Thyroid gland (tissue), 4 donors: ENCODE data around the gene ZNF467.

Source experiments
- POLR2A ChIP-seq, 2 donors: fragments of 450-650 bp; IDR thresholded peaks; one replicate each; pipeline ENCODE4 v1.6.1; 2017; ENCODE audit warnings: antibody characterized with exemption in 2 of 2, mild to moderate bottlenecking in 2 of 2, moderate library complexity in 1 of 2
- TF ChIP-seq, protein P1 (sequence below), 6 experiments: fragments of 200-600 bp in 3 of 6; fragments of 450-650 bp in 3 of 6; sonication (generic) in 3 of 6; IDR thresholded peaks; one replicate each; pipeline ENCODE4 v1.5.1; 2016 to 2019; ENCODE audit warnings: antibody characterized with exemption in 6 of 6, mild to moderate bottlenecking in 2 of 6, inconsistent platforms in 1 of 6, moderate library complexity in 1 of 6

DNA sequence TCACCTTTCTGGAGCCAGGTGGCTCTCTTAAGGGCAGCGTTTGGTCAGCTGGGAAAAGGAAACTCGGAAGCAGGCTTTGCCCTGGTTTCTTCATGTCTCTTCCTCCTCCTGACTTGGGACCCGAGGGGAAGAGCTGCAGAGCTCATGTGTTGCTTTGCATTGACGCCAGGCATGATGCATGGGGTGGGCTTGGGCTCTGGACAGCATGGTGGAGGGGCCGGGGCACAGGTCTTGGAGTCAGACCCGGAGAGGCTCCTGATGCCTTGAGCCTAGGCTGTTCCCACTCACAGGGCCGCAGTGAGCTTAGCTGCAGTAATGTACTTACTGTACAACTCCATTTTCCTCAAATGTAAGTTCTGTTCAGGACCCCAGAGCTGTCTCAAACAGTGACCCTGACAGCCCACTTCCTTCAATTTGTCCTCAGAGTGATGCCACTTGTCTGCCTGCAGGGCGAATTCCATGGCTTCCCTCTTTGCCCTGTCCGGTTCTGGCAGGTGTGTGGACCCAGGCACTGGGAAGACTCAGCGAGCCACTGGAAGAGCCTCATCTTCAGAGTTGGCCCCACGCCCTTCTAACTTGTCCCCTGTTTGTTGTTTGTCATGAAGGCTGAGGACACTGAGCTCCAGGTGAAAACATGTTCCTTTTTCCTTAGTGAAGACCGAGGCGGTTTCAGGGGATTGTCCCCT is 50.2 kb downstream of the ZNF467 start:
- TF ChIP-seq, protein P1, sequence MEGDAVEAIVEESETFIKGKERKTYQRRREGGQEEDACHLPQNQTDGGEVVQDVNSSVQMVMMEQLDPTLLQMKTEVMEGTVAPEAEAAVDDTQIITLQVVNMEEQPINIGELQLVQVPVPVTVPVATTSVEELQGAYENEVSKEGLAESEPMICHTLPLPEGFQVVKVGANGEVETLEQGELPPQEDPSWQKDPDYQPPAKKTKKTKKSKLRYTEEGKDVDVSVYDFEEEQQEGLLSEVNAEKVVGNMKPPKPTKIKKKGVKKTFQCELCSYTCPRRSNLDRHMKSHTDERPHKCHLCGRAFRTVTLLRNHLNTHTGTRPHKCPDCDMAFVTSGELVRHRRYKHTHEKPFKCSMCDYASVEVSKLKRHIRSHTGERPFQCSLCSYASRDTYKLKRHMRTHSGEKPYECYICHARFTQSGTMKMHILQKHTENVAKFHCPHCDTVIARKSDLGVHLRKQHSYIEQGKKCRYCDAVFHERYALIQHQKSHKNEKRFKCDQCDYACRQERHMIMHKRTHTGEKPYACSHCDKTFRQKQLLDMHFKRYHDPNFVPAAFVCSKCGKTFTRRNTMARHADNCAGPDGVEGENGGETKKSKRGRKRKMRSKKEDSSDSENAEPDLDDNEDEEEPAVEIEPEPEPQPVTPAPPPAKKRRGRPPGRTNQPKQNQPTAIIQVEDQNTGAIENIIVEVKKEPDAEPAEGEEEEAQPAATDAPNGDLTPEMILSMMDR (IDR thresholded peaks at IDR 0.05) = no peak
- no peak for TF ChIP-seq POLR2A (IDR thresholded peaks at IDR 0.05)
